K562 (cell line): ENCODE results near the gene RNF207. TPM values are rescaled to one million over a fixed set of nuclear protein-coding genes. Genes with fewer than 3 reads are reported as not detected.

ENCODE experiments used
- ADNP ChIP-seq: fragments of 200-800 bp; sonication (Bioruptor generic); IDR thresholded peaks from 2 replicates; pipeline ENCODE4 v1.6.1; 2016; ENCODE audit warnings: missing genetic modification characterization, missing compliant biosample characterization
- ARID4B ChIP-seq: sonication (generic); formaldehyde crosslinking; IDR thresholded peaks from 2 replicates; pipeline ENCODE4 v1.8.0; 2022; ENCODE audit warnings: mild to moderate bottlenecking, missing genetic modification reagents
- CREB3L1 ChIP-seq: fragments of 450-650 bp; IDR thresholded peaks from 2 replicates; pipeline ENCODE4 v1.6.1; 2014; ENCODE audit warnings: low read depth, mild to moderate bottlenecking, moderate library complexity, borderline replicate concordance
- E2F6 ChIP-seq, 2 experiments: IDR thresholded peaks; 2 replicates each; pipeline ENCODE4 v1.6.1; 2011; ENCODE audit warnings: borderline replicate concordance in 1 of 2, control low read depth in 1 of 2, low read depth in 1 of 2, low read length in 1 of 2, mild to moderate bottlenecking in 1 of 2, mixed read lengths in 1 of 2, moderate library complexity in 1 of 2; ENCODE audit not compliant: insufficient read depth in 1 of 2, insufficient read length in 1 of 2, poor library complexity in 1 of 2, severe bottlenecking in 1 of 2; ENCODE audit errors: extremely low read depth in 1 of 2
- HMGXB4 ChIP-seq: sonication (generic); formaldehyde crosslinking; IDR thresholded peaks from 2 replicates; pipeline ENCODE4 v1.8.1; 2023; ENCODE audit warnings: mild to moderate bottlenecking, missing genetic modification reagents
- PCBP1 ChIP-seq: fragments of 200-400 bp; formaldehyde crosslinking; IDR thresholded peaks from 2 replicates; pipeline ENCODE4 v1.6.1; 2018; ENCODE audit warnings: mild to moderate bottlenecking, low read depth, low read length; ENCODE audit not compliant: poor library complexity, severe bottlenecking
- SAFB ChIP-seq: fragments of 200-400 bp; formaldehyde crosslinking; IDR thresholded peaks from 2 replicates; pipeline ENCODE4 v1.6.1; 2017; ENCODE audit warnings: low read depth, low read length, borderline replicate concordance
- UBTF ChIP-seq, 2 experiments: IDR thresholded peaks; 2 replicates each; pipeline ENCODE4 v1.6.1; 2012; ENCODE audit warnings: improper control_type of control experiment in 2 of 2, low read depth in 2 of 2, low read length in 2 of 2, borderline replicate concordance in 1 of 2
- ZBTB7A ChIP-seq: IDR thresholded peaks from 2 replicates; pipeline ENCODE4 v1.6.1; 2011; ENCODE audit warnings: low read depth, mild to moderate bottlenecking, low read length, moderate library complexity, borderline replicate concordance; ENCODE audit not compliant: control insufficient read depth
- ZFX ChIP-seq: sonication (generic); formaldehyde crosslinking; IDR thresholded peaks from 2 replicates; pipeline ENCODE4 v1.8.0; 2022; ENCODE audit warnings: mild to moderate bottlenecking, missing genetic modification reagents, moderate library complexity
- ZNF174 ChIP-seq: fragments of 250-450 bp; sonication (Bioruptor Pico); IDR thresholded peaks from 2 replicates; pipeline ENCODE4 v1.4.0; 2020; ENCODE audit warnings: mild to moderate bottlenecking
- polyA plus RNA-seq, 8 experiments: library from polyadenylated mRNA; depleted of rRNA in 4 of 8; stranded (reverse) in 5 of 8; unstranded in 3 of 8; fragments of >200 nt; fragmentation: Nextera tagmentation in 2 of 8; fragmentation: Illumina TruSeq in 1 of 8; extraction: Ambion mirVana in 2 of 8; extraction: Trizol in 1 of 8; gene quantifications; 2 replicates each; pipeline versions ENCODE4 v1.2.1 to v1.2.3, GENCODE V29; 2011 to 2014; ENCODE audit warnings: inconsistent platforms in 1 of 8, missing spikeins in 1 of 8
- total RNA-seq, 7 experiments: library from RNA; depleted of rRNA in 6 of 7; stranded (reverse); fragments of >200 nt in 6 of 7; fragmentation: Illumina TruSeq in 2 of 7; extraction: Trizol in 2 of 7; gene quantifications; 2 replicates each; pipeline versions ENCODE4 v1.2.1 to v1.2.3, GENCODE V29; 2011 to 2021; ENCODE audit warnings: low replicate concordance in 1 of 7

The RNF207 gene
- total and polyA plus RNA-seq, 9 of the 15 experiments (the other 6 are each of a cell fraction or from before 2014, with no cell fraction given), result 2.7 to 30.6 (median 12.9) TPM

GRCh38 chr1:6260433-6260934 lies 54.6 kb downstream of the RNF207 start (continued):
- TF ChIP-seq E2F6 (IDR thresholded peaks at IDR 0.05; ENCODE audit: borderline replicate concordance in 1 of 2, extremely low read depth in 1 of 2, insufficient read depth in 1 of 2, insufficient read length in 1 of 2, low read depth in 1 of 2, low read length in 1 of 2, poor library complexity in 1 of 2, severe bottlenecking in 1 of 2), result peak in 1 of 2 experiments; percentile 87
- TF ChIP-seq UBTF (IDR thresholded peaks at IDR 0.05; ENCODE audit: borderline replicate concordance in 1 of 2, low read depth in 2 of 2, low read length in 2 of 2), result peak in 1 of 2 experiments; percentile 65; a peak in 2 of 4 replicates
- TF ChIP-seq CREB3L1, result no peak
- TF ChIP-seq ZFX (CRISPR knock-in tag), result peak; percentile 39
- TF ChIP-seq ADNP, result no peak
- TF ChIP-seq ZBTB7A, result 0 out of 2 replicates have a peak, but pooled peaks have one; percentile 59
- TF ChIP-seq ARID4B (CRISPR knock-in tag), result no peak
- TF ChIP-seq HMGXB4, result no peak
- no peak for TF ChIP-seq ZNF174 (CRISPR knock-in tag)
- TF ChIP-seq PCBP1, result peak; percentile 38
- TF ChIP-seq SAFB, result 0 out of 2 replicates have a peak, but pooled peaks have one; percentile 8
